Ovary (tissue), 9 donors: Measurements from ENCODE around the gene ANGPT4. TPM values are rescaled to one million over a fixed set of nuclear protein-coding genes. Genes with fewer than 3 reads are reported as not detected.

Experiments
- DNase-seq, 5 donors: peaks; one replicate each; pipeline ENCODE4 v3.0.0-alpha.2; 2019 to 2020
- H3K27ac ChIP-seq, 2 donors: fragments of 200-600 bp; one replicate each; pipeline versions ENCODE4 v1.5.1 to v1.8.0; 2019 to 2022
- H3K27me3 ChIP-seq: fragments of 200-600 bp; one replicate; pipeline ENCODE4 v1.8.0; 2022
- H3K36me3 ChIP-seq: fragments of 200-600 bp; sonication (generic); one replicate; pipeline ENCODE4 v1.5.1; 2019
- H3K4me1 ChIP-seq: one replicate; pipeline ENCODE4 v1.8.1; 2013; ENCODE audit warnings: mild to moderate bottlenecking, moderate library complexity; ENCODE audit not compliant: insufficient read depth
- H3K4me3 ChIP-seq: fragments of 200-600 bp; sonication (generic); one replicate; pipeline ENCODE4 v1.5.1; 2017
- H3K9me3 ChIP-seq, 2 donors: fragments of 200-600 bp in 1 of 2; sonication (generic) in 1 of 2; one replicate each; pipeline versions ENCODE4 v1.5.1 to v1.8.1; 2013 to 2019; ENCODE audit warnings: mild to moderate bottlenecking in 1 of 2, moderate library complexity in 1 of 2
- CTCF ChIP-seq, 3 donors: fragments of 450-650 bp in 2 of 3; fragments of 200-600 bp in 1 of 3; IDR thresholded peaks; one replicate each; pipeline versions ENCODE4 v1.5.1 to v1.8.0; 2016 to 2022; ENCODE audit warnings: antibody characterized with exemption in 3 of 3, mild to moderate bottlenecking in 1 of 3
- EP300 ChIP-seq: sonication (generic); formaldehyde crosslinking; IDR thresholded peaks from one replicate; pipeline ENCODE4 v1.6.1; 2017; ENCODE audit warnings: antibody characterized with exemption
- POLR2A ChIP-seq: fragments of 450-650 bp; IDR thresholded peaks from one replicate; pipeline ENCODE4 v1.6.1; 2017; ENCODE audit warnings: antibody characterized with exemption, mild to moderate bottlenecking, moderate library complexity
- WGBS, 3 donors: extraction: QIAGEN DNeasy Blood & Tissue Kit in 1 of 3; methylation state at CpG; one replicate each; pipeline versions ENCODE4 v1.1.5 to v1.1.7; 2013 to 2017; 5-methylcytosine and 5-hydroxymethylcytosine counted together
- intact Hi-C, 4 donors: fragments of 100-400 bp; cut with DNase I; formaldehyde crosslinking; loops; one replicate each; pipeline versions ENCODE4 v1.11.0 to v1.15.1; 2022 to 2023
- polyA plus RNA-seq, 2 donors: library from polyadenylated mRNA; stranded (reverse); fragments of 200-250 nt in 1 of 2; fragments of 350-450 nt in 1 of 2; fragmentation: Illumina TruSeq in 1 of 2; extraction: RNeasy Lipid Tissue Mini Kit (QIAGEN cat#74804) in 1 of 2; gene quantifications; one replicate each; pipeline ENCODE4 v1.2.3, GENCODE V29; 2013 to 2014
- total RNA-seq, 7 donors: library from RNA; depleted of rRNA in 2 of 7; stranded (reverse); fragments of >200 nt in 2 of 7; fragmentation: NEBNext Ultra II Directional in 3 of 7; extraction: Animal tissue kit (Norgen Biotek cat#: 25700) in 3 of 7; gene quantifications; one replicate each; pipeline versions ENCODE4 v1.1.0 to v1.2.4, GENCODE V29; 2016 to 2023
- donor health status: DM: no; HTN: no; CAD: no; lungs with moderate emphysema.
- donor health status: DM: no; HTN: no; CAD: no.
- donor health status: Bipolar disorder and iron deficiency.
- donor health status: DM: yes; HTN: yes; CAD: no.
- donor health status: DM: no; HTN: no; CAD: no.
- donor health status: DM: yes; HTN: yes; CAD: no.

Gene ANGPT4
- total and polyA plus RNA-seq, 9 donors, result 0.58 to 10.7 (median 2.0) TPM

DNA sequence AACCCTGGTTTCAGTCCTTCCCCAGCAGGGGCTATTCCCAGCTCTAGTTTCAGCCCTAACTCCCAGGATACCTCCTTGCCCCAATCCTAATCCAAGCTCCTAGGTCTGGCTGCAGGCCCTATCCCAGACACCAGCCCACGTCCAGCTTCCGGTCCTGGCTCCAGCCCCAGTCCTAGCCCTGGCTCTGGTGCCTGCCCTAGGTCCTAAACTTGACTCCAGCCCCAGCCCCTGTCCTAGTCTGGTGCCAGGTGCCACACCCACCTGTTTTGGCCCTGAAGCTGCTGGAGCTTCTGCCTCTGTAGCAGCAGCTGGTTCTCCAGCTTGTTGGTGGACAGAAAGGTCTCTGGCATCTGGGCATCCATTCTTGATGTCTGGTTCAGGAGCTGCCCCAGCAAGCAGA lies 28.1 kb downstream of the ANGPT4 start:
- TF ChIP-seq POLR2A (no peak), CTCF (IDR thresholded peaks at IDR 0.05) (no peak), EP300 (no peak)
- H3K4me1 ChIP-seq, result peaks cover 16% of the 10 kb centered on the region
- no peaks in the 10 kb centered on the region for H3K27me3 ChIP-seq
- intact Hi-C loops, result loop anchor here in 1 of 4 donors (10.0 kb wide), 1 partner anchor 327 kb away; no protein-coding TSS in a partner anchor
- 22 to 56% (median 42%) methylated on average over 2 of the region's 2 CpGs for WGBS, 3 donors
- peak in 1 of 5 donors; percentile 44 for DNase-seq
- H3K36me3 ChIP-seq, result no peaks in the 10 kb centered on the region
- H3K4me3 ChIP-seq, result no peak overlapping the region
- no peak overlapping the region for H3K27ac ChIP-seq
- no peaks in the 10 kb centered on the region for H3K9me3 ChIP-seq

- TF ChIP-seq EP300 (no peak), CTCF (IDR thresholded peaks at IDR 0.05) (no peak), POLR2A (no peak)
- Histone ChIP-seq H3K36me3 (no peaks in the 10 kb centered on the region), H3K27ac (no peak overlapping the region), H3K4me1 (peaks cover 16% of the 10 kb centered on the region), H3K4me3 (no peak overlapping the region), H3K9me3 (no peaks in the 10 kb centered on the region), H3K27me3 (no peaks in the 10 kb centered on the region)
- 83 to 94% (median 93%) methylated on average over 2 of the region's 2 CpGs for WGBS, 3 donors
- no peak for DNase-seq
- intact Hi-C loops, result loop anchor here in 1 of 4 donors (10.0 kb wide), 1 partner anchor 328 kb away; no protein-coding TSS in a partner anchor
These were observed 29.0 kb downstream of the ANGPT4 start for GRCh38 chr20:887137-887536.

- intact Hi-C loops, result loop anchor here in 2 of 4 donors (5.0 to 10.0 kb wide), 3 partner anchors 72 to 330 kb away; no protein-coding TSS in a partner anchor
- Histone ChIP-seq H3K27me3 (no peaks in the 10 kb centered on the region), H3K4me1 (peaks cover 7% of the 10 kb centered on the region), H3K36me3 (no peaks in the 10 kb centered on the region), H3K9me3 (no peaks in the 10 kb centered on the region), H3K27ac (no peak overlapping the region), H3K4me3 (no peak overlapping the region)
- WGBS, 3 donors, result 12 to 15% (median 12%) methylated on average over 41 of the region's 41 CpGs
- TF ChIP-seq POLR2A, result no peak
- TF ChIP-seq CTCF (IDR thresholded peaks at IDR 0.05), result peak in 2 of 3 donors; percentile 49 to 69
- peak; percentile 60 to 90 (median 79) for DNase-seq
These were observed 30.9 kb downstream of the ANGPT4 start for GRCh38 chr20:884983-885952.

DNA sequence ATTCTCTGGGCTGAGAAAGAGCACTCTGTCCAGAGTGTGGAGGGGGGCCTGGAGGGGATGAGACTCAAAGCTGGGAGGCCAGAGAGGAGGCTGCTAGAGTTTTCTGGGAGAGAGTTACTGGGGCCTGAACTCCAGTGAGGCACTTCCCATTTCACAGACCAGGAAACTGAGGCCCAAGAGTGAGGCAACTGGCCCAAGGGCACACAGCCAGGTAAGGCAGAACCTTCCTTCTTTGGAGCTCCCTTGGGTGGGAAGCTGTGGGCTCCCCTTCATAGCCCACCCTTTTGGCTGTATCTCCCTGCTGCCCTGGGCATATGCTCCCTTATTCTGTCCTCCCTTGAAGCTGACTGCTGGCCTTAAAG lies 34.4 kb downstream of the ANGPT4 start:
- TF ChIP-seq POLR2A, result no peak
- TF ChIP-seq CTCF (IDR thresholded peaks at IDR 0.05), result no peak
- no peak for TF ChIP-seq EP300
- Histone ChIP-seq H3K27me3 (no peaks in the 10 kb centered on the region), H3K27ac (no peak overlapping the region), H3K4me3 (no peak overlapping the region), H3K36me3 (no peaks in the 10 kb centered on the region), H3K4me1 (peaks cover 2% of the 10 kb centered on the region), H3K9me3 (no peaks in the 10 kb centered on the region)
- DNase-seq, result no peak
- intact Hi-C loops, result loop anchor here in 2 of 4 donors (5.0 to 10.0 kb wide), 3 partner anchors 76 to 333 kb away; no protein-coding TSS in a partner anchor
